ENCODE results near the gene TRIM21.
"Not testable (repeated sequence)": the region's sequence is repeated elsewhere in the genome, so short reads cannot be mapped to it uniquely, and the experiment has no call there.

Gene TRIM21

DNA sequence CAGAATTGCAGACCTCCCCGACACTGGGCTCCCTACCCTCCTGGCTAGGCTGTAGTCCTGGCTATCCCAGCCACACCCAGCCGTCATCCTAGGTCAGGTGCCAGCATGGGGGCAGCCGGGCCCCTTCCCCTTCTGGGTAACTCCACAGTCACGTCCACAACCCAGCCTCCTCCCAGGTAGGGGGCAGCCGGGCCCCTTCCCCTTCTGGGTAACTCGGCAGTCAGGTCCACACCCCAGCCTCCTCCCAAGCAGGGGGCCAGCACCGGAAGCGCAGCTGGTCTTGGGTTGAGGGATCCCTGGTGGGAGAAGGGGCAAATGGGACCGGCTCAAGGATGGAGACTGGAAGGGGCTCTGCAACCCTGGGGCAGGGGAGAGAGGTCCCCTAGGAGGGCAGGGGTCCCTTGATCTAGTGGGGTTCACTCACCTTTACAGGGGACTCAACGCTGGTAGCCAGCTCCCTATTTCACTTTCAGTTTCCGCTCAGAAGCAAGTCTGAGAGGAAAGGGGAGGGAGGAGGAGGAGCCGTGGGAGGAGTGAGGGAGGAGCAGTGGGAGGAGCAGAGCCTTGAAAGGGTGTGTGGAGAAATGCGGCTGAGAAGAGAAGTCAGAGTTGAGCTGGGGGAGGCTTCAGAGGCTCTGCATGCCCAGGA lies at the start of gene TRIM21:
TRIM21 (minus strand) TSS at position 494 of the 649 bp plus-strand sequence. CDS start 3,293 bp downstream, outside the sequence.
- DNase-seq (ENCODE audit: low read depth in 1 of 2, low spot score in 1 of 2), result peak; percentile 71 to 72

DNA sequence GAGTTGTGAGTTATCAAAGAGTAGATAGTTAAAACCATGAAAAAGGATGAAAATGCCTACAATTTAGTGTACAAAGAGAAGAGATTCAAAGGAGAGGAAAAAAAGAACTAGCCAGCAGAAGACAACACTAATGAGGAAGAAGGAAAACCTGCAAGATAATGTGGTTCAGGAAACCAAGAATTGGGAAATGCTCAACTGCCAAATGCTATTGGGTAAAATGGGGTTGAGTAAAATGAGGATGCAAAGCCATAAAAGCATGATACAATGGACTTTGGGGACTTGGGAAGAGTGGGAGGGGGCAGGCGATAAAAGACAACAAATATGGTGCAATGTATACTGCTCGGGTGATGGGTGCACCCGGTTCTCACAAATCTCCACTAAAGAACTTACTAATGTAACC lies 48.0 kb upstream of the TRIM21 start:
- DNase-seq (ENCODE audit: low read depth in 1 of 2, low spot score in 1 of 2), result no peak

- no peak for DNase-seq (ENCODE audit: low read depth in 1 of 2, low spot score in 1 of 2)
Observed at GRCh38 chr11:4436411-4436810, 42.9 kb upstream of the TRIM21 start.

DNA sequence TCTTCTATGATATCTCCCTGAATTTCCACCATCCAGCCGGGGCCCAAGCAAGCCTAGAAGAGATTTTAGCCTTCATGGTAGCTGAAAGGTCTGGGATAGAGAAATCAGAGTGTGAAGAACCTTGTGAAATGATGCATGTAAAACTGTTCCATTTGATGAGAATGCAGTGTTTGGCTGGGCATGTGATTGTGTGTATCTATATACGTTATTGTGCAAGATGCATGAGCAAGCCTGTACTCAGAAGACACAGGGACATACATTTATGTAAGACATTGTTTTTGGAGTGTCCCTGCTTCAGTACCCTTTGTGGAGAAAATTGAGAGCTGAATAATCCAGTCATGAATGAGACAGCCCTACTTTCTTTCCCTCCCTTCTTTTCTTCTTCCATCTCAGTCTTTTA lies 40.4 kb upstream of the TRIM21 start:
- DNase-seq (ENCODE audit: low read depth in 1 of 2, low spot score in 1 of 2), result no peak

DNA sequence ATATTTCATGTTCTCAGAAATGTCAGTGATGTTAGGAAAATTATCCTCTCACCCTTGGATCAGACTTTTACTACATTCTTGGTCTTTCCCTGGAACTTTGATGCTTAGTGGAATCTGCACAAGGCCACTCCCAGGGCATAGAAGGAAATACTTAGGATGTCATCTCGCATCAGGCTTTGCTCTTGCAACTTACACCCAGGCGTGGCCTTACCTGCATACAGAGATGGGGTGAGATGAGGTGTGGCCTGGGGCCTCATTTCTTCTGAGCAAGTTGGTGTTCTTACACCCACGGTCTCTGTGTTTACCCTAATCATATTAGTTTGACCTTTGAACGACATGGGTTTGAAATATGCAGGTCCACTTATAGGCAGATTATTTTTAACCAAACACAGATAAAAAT lies 36.5 kb upstream of the TRIM21 start:
- DNase-seq (ENCODE audit: low read depth in 1 of 2, low spot score in 1 of 2), result no peak

GRCh38 chr11:4418403-4418802 lies 24.9 kb upstream of the TRIM21 start:
- DNase-seq (ENCODE audit: low read depth in 1 of 2, low spot score in 1 of 2), result no peak

- no peak for DNase-seq (ENCODE audit: low read depth in 1 of 2, low spot score in 1 of 2)
Observed at GRCh38 chr11:4416816-4417215, 23.3 kb upstream of the TRIM21 start.

- no peak for DNase-seq (ENCODE audit: low read depth in 1 of 2, low spot score in 1 of 2)
Observed at GRCh38 chr11:4416306-4416705, 22.8 kb upstream of the TRIM21 start.

DNA sequence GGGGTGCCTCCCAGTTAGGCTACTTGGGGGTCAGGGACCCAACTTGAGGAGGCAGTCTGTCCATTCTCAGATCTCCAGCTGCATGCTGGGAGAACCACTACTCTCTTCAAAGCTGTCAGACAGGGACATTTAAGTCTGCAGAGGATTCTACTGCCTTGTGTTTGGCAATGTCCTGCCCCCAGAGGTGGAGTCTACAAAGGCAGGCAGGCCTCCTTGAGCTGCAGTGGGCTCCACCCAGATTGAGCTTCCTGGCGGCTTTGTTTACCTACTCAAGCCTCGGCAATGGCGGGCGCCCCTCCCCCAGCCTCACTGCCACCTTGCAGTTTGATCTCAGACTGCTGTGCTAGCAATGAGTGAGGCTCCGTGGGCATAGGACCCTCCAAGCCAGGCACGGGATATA lies 12.7 kb upstream of the TRIM21 start:
- DNase-seq (ENCODE audit: low read depth in 1 of 2, low spot score in 1 of 2), result not testable (repeated sequence)

- no peak for DNase-seq (ENCODE audit: low read depth in 1 of 2, low spot score in 1 of 2)
Observed at GRCh38 chr11:4393858-4394223, 339 bp upstream of the TRIM21 start.

DNA sequence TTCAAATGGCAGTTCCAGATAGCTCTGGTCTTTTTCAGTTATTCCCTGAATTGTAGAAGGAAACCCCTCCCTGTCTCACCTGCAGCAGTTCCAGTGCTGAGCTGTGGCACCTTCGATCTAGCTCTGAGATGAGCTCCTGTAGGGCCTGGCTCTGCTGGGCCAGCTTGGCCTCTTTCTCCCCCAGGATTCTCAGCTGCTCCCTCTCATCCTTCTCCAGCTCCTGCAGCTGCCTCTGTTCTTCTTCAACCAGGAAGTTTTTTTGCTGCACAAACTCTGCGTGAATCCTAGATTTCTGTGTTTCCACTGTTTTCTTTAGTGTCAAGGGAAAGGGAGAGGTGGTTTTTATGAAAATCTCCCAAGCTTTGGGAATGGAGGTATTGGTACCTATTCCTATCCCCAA lies 5.3 kb downstream of the TRIM21 start:
- no peak for DNase-seq (ENCODE audit: low read depth in 1 of 2, low spot score in 1 of 2)

- DNase-seq (ENCODE audit: low read depth in 1 of 2, low spot score in 1 of 2), result no peak
Observed at GRCh38 chr11:4385978-4386740, 7.3 kb downstream of the TRIM21 start.

- no peak for DNase-seq (ENCODE audit: low read depth in 1 of 2, low spot score in 1 of 2)
Observed at GRCh38 chr11:4381901-4382300, 11.6 kb downstream of the TRIM21 start.

GRCh38 chr11:4375431-4376140 lies 17.9 kb downstream of the TRIM21 start:
- no peak for DNase-seq (ENCODE audit: low read depth in 1 of 2, low spot score in 1 of 2)

DNA sequence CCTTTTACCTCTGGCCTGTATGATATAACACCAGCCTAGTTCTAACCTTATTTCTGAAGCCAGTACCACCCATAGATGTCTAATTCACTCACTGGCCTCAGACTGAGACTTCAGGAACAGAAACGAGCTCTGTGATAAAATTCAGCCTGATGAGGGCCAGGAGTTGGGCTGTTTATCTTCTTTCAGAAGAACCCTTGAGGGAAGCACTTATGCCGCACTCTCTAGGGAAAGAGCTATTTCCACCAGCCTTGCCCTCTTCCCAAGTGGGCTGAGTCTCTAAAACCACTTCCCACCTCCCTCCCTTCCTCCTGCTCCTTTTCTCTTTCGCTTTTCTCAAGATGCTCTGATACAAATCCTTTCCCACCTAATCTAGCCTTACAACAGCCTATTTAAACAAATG lies 23.3 kb downstream of the TRIM21 start:
- no peak for DNase-seq (ENCODE audit: low read depth in 1 of 2, low spot score in 1 of 2)

GRCh38 chr11:4368286-4368685 lies 25.2 kb downstream of the TRIM21 start, which contains the start of gene OR52B4:
OR52B4 (minus strand) TSS chr11:4368386; CDS start chr11:4368295, 91 bp downstream.
- DNase-seq (ENCODE audit: low read depth in 1 of 2, low spot score in 1 of 2), result no peak

DNA sequence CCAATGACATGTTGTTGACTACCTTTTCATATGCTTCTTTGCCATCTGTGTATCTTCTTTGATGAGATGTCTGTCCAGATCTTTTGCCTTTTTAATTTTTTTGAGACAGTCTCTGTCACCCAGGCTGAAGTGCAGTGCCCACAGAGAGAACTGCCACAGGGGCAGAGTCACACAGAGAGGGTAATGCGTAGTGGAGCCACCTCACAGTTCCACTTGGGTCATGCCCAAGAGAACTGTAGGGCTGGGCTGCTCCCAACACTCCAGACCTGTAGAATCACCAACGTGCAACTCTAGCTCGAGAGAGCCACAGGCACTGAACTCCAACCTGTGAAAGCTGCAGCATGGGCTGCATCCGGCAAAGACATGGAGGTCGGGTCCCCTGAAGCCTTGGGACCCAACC lies 45.4 kb downstream of the TRIM21 start:
- not testable (repeated sequence) for DNase-seq (ENCODE audit: low read depth in 1 of 2, low spot score in 1 of 2)

DNA sequence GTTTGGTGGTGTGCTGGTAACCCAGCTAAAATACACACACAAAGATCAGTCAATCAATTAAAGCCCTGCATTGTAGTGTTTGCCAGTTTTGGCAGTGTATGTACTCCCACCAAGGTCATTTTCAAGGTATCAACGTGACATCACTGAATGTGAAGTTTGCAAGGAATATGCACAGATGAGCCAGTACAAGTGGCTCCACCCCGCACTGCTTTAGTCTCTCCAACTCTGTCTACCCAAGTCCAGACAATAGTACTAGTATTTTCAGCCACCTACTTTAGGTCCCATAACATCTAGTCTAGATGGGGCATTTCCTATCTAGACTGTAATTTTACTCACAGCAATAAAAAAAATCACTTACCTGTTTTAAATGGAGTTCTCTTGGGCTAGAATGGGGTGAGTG lies 48.1 kb downstream of the TRIM21 start:
- not testable (repeated sequence) for DNase-seq (ENCODE audit: low read depth in 1 of 2, low spot score in 1 of 2)

All from activated T-helper 1 cell treated with anti-CD3 and anti-CD28 coated beads, Interleukin-2, amount 50 U/mL, for 16 hours (primary cell).